OCI-LY7 (cell line): ENCODE data around the gene LRRC38.

Source experiments
- CTCF ChIP-seq: fragments of 200-600 bp; sonication (generic); conservative IDR thresholded peaks from 2 replicates; pipeline ENCODE4 v1.5.1; 2014; ENCODE audit warnings: mild to moderate bottlenecking, antibody characterized with exemption, low read length, moderate library complexity, mixed read lengths
- EZH2phosphoT487 ChIP-seq: fragments of 200-600 bp; sonication (generic); IDR thresholded peaks from 2 replicates; pipeline ENCODE4 v1.6.1; 2018; ENCODE audit warnings: low read depth, borderline replicate concordance, mild to moderate bottlenecking, mixed run types, antibody characterized with exemption, low read length, moderate library complexity, mixed read lengths

GRCh38 chr1:13465515-13465914, 48.3 kb downstream of the LRRC38 start:
- TF ChIP-seq CTCF = no peak
- no peak for TF ChIP-seq EZH2phosphoT487
